K562 (cell line): ENCODE data around the gene ZDHHC8. TPM values are rescaled to one million over a fixed set of nuclear protein-coding genes. Genes with fewer than 3 reads are reported as not detected.

Source experiments
- BRD9 ChIP-seq: fragments of 450-650 bp; IDR thresholded peaks from 2 replicates; pipeline ENCODE4 v1.6.1; 2018; ENCODE audit warnings: low read depth; ENCODE audit not compliant: partially characterized antibody
- CBX3 ChIP-seq, 2 experiments: IDR thresholded peaks; 1 replicate in 1 of 2; 2 replicates in 1 of 2; pipeline ENCODE4 v1.6.1; 2012; ENCODE audit warnings: inconsistent platforms in 2 of 2, low read length in 2 of 2, borderline replicate concordance in 1 of 2, control low read depth in 1 of 2
- CREB5 ChIP-seq: fragments of 250-450 bp; sonication (Bioruptor Pico); IDR thresholded peaks from 2 replicates; pipeline ENCODE4 v1.5.0; 2020; ENCODE audit warnings: mild to moderate bottlenecking
- ELF1 ChIP-seq: fragments of 200-800 bp; sonication (Bioruptor generic); IDR thresholded peaks from 2 replicates; pipeline ENCODE4 v1.6.1; 2016; ENCODE audit warnings: missing genetic modification characterization, missing compliant biosample characterization
- HDAC3 ChIP-seq: fragments of 450-650 bp; IDR thresholded peaks from 2 replicates; pipeline ENCODE4 v1.6.1; 2018; ENCODE audit warnings: borderline replicate concordance, mild to moderate bottlenecking, moderate library complexity; ENCODE audit not compliant: partially characterized antibody
- HIVEP1 ChIP-seq: fragments of 250-450 bp; sonication (Bioruptor Pico); IDR thresholded peaks from 2 replicates; pipeline ENCODE4 v1.4.0; 2020; ENCODE audit warnings: mild to moderate bottlenecking
- HNRNPL ChIP-seq: fragments of 200-400 bp; formaldehyde crosslinking; IDR thresholded peaks from 2 replicates; pipeline ENCODE4 v1.6.1; 2017; ENCODE audit warnings: low read depth, mild to moderate bottlenecking, low read length
- JUNB ChIP-seq: fragments of 450-650 bp; formaldehyde crosslinking; conservative IDR thresholded peaks from 2 replicates; pipeline ENCODE4 v1.4.0; 2020; ENCODE audit warnings: mild to moderate bottlenecking
- L3MBTL2 ChIP-seq: fragments of 450-650 bp; IDR thresholded peaks from 2 replicates; pipeline ENCODE4 v1.6.1; 2016; ENCODE audit warnings: mild to moderate bottlenecking, moderate library complexity
- RBBP5 ChIP-seq: fragments of 200-600 bp; sonication (generic); IDR thresholded peaks from 2 replicates; pipeline ENCODE4 v1.6.1; 2012; ENCODE audit warnings: borderline replicate concordance, mild to moderate bottlenecking, low read length, control low read depth, inconsistent platforms; ENCODE audit not compliant: insufficient read depth, poor library complexity, severe bottlenecking
- SIRT6 ChIP-seq: IDR thresholded peaks from one replicate; pipeline ENCODE4 v1.6.1; 2012; ENCODE audit warnings: low read depth, mild to moderate bottlenecking, control low read depth, inconsistent platforms, low read length, moderate library complexity
- SMAD3 ChIP-seq: fragments of 450-650 bp; formaldehyde crosslinking; conservative IDR thresholded peaks from 2 replicates; pipeline ENCODE4 v1.4.0; 2020; ENCODE audit warnings: mild to moderate bottlenecking
- THRAP3 ChIP-seq: fragments of 450-650 bp; IDR thresholded peaks from 2 replicates; pipeline ENCODE4 v1.6.1; 2016; ENCODE audit warnings: mild to moderate bottlenecking, inconsistent platforms, borderline replicate concordance
- THRB ChIP-seq: fragments of 450-650 bp; formaldehyde crosslinking; conservative IDR thresholded peaks from 2 replicates; pipeline ENCODE4 v1.4.0; 2022; ENCODE audit warnings: mild to moderate bottlenecking, missing genetic modification characterization
- ZNF143 ChIP-seq: sonication (generic); formaldehyde crosslinking; IDR thresholded peaks from 2 replicates; pipeline ENCODE4 v1.9.0; 2022; ENCODE audit warnings: mild to moderate bottlenecking, missing genetic modification reagents
- ZNF586 ChIP-seq: fragments of 450-650 bp; formaldehyde crosslinking; conservative IDR thresholded peaks from 2 replicates; pipeline ENCODE4 v1.4.0; 2020; ENCODE audit warnings: mild to moderate bottlenecking, moderate library complexity
- ZNF639 ChIP-seq, 2 experiments: fragments of 200-800 bp in 1 of 2; sonication (Bioruptor generic) in 1 of 2; sonication (generic) in 1 of 2; formaldehyde crosslinking in 1 of 2; IDR thresholded peaks in 1 of 2; conservative IDR thresholded peaks in 1 of 2; 2 replicates each; pipeline versions ENCODE4 v1.5.0 to v1.6.1; 2016 to 2020; ENCODE audit warnings: missing compliant biosample characterization in 1 of 2, missing genetic modification characterization in 1 of 2, missing genetic modification reagents in 1 of 2
- ZNF830 ChIP-seq: fragments of 250-450 bp; sonication (Bioruptor Pico); IDR thresholded peaks from 2 replicates; pipeline ENCODE4 v1.5.0; 2021; ENCODE audit warnings: mild to moderate bottlenecking
- polyA plus RNA-seq, 8 experiments: library from polyadenylated mRNA; depleted of rRNA in 4 of 8; stranded (reverse) in 5 of 8; unstranded in 3 of 8; fragments of >200 nt; fragmentation: Nextera tagmentation in 2 of 8; fragmentation: Illumina TruSeq in 1 of 8; extraction: Ambion mirVana in 2 of 8; extraction: Trizol in 1 of 8; gene quantifications; 2 replicates each; pipeline versions ENCODE4 v1.2.1 to v1.2.3, GENCODE V29; 2011 to 2014; ENCODE audit warnings: inconsistent platforms in 1 of 8, missing spikeins in 1 of 8
- total RNA-seq, 7 experiments: library from RNA; depleted of rRNA in 6 of 7; stranded (reverse); fragments of >200 nt in 6 of 7; fragmentation: Illumina TruSeq in 2 of 7; extraction: Trizol in 2 of 7; gene quantifications; 2 replicates each; pipeline versions ENCODE4 v1.2.1 to v1.2.3, GENCODE V29; 2011 to 2021; ENCODE audit warnings: low replicate concordance in 1 of 7
- TF ChIP-seq, protein P1 (sequence below): fragments of 250-450 bp; sonication (Bioruptor Pico); IDR thresholded peaks from 2 replicates; pipeline ENCODE4 v1.5.0; 2021
- TF ChIP-seq, protein P2 (sequence below): sonication (generic); formaldehyde crosslinking; IDR thresholded peaks from 2 replicates; pipeline ENCODE4 v1.8.0; 2022; ENCODE audit warnings: mild to moderate bottlenecking, missing genetic modification reagents
- TF ChIP-seq, protein P3 (sequence below): fragments of 250-450 bp; sonication (Bioruptor Pico); IDR thresholded peaks from 2 replicates; pipeline ENCODE4 v1.9.0; 2021; ENCODE audit warnings: mild to moderate bottlenecking

The ZDHHC8 gene
- total and polyA plus RNA-seq, 9 of the 15 experiments (the other 6 are each of a cell fraction or from before 2014, with no cell fraction given), result 0.04 to 109 (median 16.4) TPM

- TF ChIP-seq CREB5 (no peak), BRD9 (no peak), L3MBTL2 (peak; percentile 76), HNRNPL (no peak), ZNF830 (CRISPR knock-in tag) (no peak; the same call in 1 of the 2 replicates), ZNF586 (CRISPR knock-in tag) (no peak), HIVEP1 (CRISPR knock-in tag) (peak; percentile 64; the same call in 1 of the 2 replicates), ELF1 (tag) (no peak), ZNF143 (0 out of 2 replicates have a peak, but pooled peaks have one; percentile 38), SMAD3 (CRISPR knock-in tag) (peak; percentile 87; the same call in 1 of the 2 replicates), CBX3 (IDR thresholded peaks at IDR 0.05; ENCODE audit: borderline replicate concordance in 1 of 2, low read length in 2 of 2) (no peak), THRB (CRISPR knock-in tag) (peak; percentile 86), RBBP5 (no peak), JUNB (CRISPR knock-in tag) (no peak), ZNF639 (CRISPR knock-in tag; conservative IDR thresholded peaks at IDR 0.05 in 1 of 2, IDR thresholded peaks at IDR 0.05 in 1 of 2) (no peak), HDAC3 (no peak), SIRT6 (no peak), THRAP3 (no peak)
- TF ChIP-seq, protein P1, sequence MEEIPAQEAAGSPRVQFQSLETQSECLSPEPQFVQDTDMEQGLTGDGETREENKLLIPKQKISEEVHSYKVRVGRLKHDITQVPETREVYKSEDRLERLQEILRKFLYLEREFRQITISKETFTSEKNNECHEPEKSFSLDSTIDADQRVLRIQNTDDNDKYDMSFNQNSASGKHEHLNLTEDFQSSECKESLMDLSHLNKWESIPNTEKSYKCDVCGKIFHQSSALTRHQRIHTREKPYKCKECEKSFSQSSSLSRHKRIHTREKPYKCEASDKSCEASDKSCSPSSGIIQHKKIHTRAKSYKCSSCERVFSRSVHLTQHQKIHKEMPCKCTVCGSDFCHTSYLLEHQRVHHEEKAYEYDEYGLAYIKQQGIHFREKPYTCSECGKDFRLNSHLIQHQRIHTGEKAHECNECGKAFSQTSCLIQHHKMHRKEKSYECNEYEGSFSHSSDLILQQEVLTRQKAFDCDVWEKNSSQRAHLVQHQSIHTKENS (CRISPR knock-in tag), result no peak
- TF ChIP-seq, protein P2, sequence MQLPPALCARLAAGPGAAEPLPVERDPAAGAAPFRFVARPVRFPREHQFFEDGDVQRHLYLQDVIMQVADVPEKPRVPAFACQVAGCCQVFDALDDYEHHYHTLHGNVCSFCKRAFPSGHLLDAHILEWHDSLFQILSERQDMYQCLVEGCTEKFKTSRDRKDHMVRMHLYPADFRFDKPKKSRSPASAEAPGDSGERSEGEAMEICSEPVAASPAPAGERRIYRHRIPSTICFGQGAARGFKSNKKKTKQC, result peak; percentile 61; the same call in 1 of the 2 replicates
- TF ChIP-seq, protein P3, sequence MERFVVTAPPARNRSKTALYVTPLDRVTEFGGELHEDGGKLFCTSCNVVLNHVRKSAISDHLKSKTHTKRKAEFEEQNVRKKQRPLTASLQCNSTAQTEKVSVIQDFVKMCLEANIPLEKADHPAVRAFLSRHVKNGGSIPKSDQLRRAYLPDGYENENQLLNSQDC (CRISPR knock-in tag), result peak; percentile 90; the same call in 1 of the 2 replicates
Measured at GRCh38 chr22:20156611-20157429, 25.2 kb downstream of the ZDHHC8 start (continued).
